GM08714 (cell line): ENCODE data around the gene RIOK1.

Source experiments
- H3K4me3 ChIP-seq: fragments of 200-500 bp; sonication (Bioruptor generic); 2 replicates; pipeline ENCODE4 v1.5.1; 2014; ENCODE audit warnings: mild to moderate bottlenecking, low read length, inconsistent platforms
- ZNF274 ChIP-seq: IDR thresholded peaks from 2 replicates; pipeline ENCODE4 v1.6.1; 2012; ENCODE audit warnings: mild to moderate bottlenecking, low read depth, low read length

RIOK1 gene

DNA sequence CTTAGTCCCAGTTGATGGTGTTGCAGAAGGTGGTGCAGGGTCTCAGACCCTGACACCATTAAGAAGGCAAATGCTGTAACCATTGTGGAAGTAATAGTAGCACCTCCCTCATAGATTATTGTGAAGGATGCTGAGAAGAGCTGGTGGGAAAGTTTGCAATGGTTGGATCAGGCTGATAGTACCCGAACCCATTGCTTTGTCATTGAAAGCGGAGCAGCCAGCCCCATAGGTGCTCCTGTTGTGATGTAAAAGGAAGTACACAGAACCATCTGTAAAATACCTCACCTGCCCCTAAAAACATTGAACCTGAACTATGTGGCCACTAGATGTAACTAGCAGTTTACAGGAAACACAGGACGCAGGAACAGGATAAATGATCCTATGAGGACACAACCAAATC is 31.5 kb downstream of the RIOK1 start:
- no peak for TF ChIP-seq ZNF274
- no peak overlapping the region for H3K4me3 ChIP-seq

DNA sequence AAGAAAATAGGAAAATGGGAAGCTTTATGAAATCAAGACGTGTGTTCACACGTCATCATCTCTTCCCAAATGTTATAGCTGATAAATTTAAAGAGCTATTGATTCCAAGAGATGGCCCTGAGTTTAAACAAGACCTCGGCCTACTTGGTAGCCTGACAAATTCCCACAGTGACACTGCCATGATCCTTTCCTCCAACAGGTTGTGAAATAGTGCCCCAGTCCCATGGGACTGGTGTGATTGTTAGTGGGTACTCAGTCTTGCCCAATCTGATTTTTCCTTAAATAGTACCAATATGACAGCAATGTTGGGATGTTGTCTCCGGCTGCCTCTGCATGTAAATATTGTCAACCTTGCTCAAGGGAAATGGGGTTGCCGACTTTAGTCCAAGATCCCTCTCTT is 34.5 kb downstream of the RIOK1 start:
- no peak for TF ChIP-seq ZNF274

DNA sequence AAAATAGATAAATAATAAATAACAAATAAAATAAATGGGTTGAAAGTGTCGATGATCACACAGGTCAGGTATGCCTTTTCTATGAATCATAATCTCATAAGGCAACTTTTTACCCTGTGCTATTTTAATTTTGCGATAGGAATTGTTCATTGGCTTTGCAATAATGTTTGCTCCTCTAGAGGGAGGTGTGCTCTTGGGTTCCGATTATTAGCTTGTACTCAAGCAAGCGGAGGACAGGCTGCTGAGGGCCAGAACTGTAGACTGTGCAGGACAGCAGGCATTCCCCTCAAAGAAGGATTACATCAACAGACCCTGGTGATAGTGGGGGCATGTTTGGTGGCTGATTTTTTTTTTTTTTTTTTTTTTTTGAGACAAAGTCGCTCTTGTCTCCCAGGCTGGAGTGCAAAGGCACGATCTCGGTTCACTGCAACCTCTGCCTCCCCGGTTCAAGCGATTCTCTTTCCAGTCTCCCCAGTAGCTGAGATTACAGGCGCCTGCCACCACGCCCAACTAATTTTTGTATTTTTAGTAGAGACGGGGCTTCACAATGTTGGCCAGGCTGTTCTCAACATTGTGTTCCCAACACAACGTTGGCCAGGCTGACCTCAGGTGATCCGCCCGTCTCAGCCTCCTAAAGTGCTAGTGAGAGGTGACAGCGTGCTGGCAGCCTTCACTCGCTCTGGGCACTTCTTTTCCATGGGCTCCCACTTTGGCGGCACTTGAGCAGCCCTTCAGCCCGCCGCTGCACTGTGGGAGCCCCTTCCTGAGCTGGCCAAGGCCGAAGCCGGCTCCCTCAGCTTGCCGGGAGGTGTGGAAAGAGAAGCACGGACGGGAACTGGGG is 35.6 kb downstream of the RIOK1 start:
- no peak for TF ChIP-seq ZNF274

More for the DNA sequence above, 34.5 kb downstream of the RIOK1 start:
- H3K4me3 ChIP-seq, result no peak overlapping the region

DNA sequence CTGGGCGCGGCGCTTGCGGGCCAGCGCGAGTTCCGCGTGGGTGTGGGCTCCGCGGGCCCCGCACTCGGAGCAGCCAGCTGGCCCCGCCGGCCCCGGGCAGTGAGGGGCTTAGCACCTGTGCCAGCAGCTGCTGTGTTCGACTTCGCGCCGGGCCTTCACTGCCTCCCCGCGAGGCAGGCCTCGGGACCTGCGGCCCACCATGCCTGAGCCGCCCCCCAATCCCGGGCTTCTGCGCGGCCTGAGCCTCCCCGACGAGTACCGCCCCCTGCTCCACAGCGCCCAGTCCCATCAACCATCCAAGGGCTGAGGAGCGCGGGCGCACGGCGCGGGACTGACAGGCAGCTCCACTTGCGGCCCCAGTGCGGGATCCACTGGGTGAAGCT is 36.2 kb downstream of the RIOK1 start:
- H3K4me3 ChIP-seq, result no peak overlapping the region
- no peak for TF ChIP-seq ZNF274

More for the DNA sequence above, 35.6 kb downstream of the RIOK1 start:
- no peak overlapping the region for H3K4me3 ChIP-seq

DNA sequence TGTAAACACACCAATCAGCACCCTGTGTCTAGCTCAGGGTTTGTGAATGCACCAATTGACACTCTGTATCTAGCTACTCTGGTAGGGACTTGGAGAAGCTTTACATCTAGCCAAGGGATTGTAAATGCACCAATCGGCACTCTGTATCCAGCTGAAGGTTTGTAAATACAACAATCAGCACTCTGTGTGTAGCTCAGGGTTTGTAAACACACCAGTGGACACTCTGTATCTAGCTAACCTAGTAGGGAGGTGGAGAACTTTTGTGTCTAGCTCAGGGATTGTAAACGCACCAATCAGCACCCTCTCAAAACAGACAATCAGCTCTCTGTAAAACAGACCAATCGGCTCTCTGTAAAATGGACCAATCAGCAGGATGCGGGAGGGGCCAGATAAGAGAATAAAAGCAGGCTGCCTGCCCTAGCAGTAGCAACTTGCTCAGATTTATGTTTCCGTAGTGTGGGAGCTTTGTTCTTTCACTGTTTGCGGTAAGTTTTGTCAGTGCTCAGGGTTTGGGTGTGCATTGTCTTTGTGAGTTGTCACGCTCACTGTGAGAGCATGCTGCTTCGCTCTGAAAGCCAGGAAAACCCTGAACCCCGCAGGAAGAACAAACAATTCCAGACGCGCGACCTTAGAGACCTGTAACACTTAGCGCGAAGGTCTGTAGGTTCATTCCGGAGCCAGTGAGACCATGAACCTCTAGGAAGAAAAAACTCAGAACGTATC is 37.0 kb downstream of the RIOK1 start:
- no peak overlapping the region for H3K4me3 ChIP-seq
- no peak for TF ChIP-seq ZNF274

DNA sequence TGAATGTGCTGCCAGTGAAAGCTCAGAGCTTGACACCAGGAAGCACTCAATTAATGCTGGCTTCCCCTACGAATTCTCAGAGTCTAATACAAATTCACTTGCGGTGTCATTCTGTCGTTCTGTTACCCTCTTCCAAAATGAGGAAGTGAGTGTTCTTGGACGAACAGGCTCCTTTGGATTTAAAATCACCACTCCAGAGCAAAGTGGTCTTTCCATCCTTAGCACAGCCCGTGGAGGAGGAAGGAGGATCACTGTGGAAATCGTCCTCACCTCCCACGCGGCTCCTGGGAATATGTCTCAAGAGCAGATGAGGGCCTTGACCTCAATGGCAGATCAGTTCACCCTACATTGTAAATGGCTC is 41.7 kb downstream of the RIOK1 start:
- TF ChIP-seq ZNF274, result no peak
- no peak overlapping the region for H3K4me3 ChIP-seq

DNA sequence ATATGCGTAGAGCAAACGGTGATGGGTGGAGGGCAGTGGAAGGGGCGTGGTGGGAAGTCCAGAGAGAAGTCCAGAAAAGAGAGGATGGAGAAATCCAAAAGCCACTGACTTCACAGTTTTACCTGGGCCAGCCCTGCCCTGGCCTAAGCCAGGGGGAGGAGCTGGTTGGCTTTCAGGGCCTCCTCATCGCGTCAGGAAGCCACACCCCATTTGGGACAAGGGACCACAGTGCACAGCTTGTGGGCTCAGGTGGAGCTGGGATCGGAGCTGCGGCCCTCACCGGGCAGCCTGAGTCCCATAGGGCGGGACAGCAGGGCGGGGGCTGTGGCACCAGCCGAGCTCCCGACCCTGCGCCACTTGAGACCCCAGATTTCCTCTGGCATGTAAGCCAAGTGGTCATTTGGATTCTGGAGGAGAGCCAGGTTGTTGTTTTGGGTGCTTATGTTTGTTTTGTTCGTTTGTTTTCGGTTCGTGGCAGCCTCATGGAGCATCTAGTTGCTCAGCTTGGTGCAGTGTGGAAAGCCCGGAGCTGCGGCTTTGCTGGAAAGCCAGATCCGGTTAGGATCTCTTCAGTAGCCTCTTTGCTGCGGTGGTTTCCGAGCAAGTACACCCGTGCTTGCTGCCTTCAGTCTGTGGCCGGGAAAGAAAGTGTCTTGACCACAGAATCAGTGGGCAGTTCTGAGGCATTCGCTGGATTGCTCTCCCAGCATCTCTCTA is 42.2 kb downstream of the RIOK1 start:
- TF ChIP-seq ZNF274, result no peak

DNA sequence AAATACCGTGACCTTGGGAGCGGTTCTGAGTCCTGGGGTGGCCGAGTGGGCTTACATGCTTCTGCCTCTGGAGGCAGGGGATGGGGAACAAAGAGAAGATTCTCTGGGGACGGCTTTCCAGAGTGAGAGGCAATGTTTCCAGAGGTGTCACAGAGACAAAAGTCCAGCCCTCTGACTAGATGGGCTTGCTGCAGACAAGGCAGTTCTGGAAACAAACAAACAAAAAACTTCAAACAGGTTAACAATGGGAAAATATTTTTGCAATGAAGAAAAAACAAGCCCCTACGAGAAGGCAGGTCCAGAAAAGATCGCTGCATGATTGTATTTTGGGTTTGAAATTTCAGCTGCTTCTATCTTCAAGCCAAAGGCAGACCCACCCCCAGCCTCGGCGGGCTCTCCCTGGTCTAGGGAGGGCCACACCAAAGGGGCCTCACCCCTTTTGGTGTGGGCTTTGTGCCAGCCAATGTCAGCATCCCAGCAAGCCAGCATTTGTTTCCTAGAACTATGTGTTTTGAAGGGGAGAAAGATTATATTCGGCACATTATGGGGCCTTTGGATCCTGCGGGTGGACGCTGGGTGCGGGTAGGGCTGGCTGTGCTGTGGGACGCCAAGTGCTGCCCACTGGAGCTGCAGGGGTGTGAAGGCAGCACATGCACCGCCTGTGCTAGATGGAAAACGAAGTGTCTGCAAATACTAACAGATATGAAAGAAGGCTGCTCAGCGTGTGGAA is 42.9 kb downstream of the RIOK1 start:
- H3K4me3 ChIP-seq, result no peak overlapping the region
- no peak for TF ChIP-seq ZNF274

More for the DNA sequence above, 42.2 kb downstream of the RIOK1 start:
- no peak overlapping the region for H3K4me3 ChIP-seq

DNA sequence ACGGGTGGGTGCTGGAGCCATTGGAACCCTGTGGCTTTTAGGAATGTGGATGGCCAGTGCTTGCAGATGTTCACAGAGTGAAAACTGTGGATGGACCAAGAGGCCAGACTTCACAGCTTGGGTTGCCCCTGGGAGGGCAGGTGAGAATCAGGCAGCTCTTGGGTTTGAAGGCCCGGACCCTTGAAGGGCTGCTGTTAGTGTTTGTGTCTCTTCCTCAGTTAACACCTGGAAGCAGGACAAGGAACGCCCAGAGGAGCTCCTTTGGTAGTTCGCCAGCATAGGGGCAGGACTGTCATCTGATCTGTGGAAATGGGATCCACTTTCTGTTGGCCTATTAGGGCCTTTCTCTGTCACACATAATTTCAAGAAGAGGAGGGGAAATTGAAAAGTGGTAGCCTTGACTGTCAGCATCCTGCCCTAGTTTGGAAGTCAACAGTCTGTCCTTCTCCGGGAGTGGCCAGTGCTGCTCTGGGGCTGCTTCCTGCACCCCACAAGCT is 43.6 kb downstream of the RIOK1 start:
- no peak for TF ChIP-seq ZNF274
- H3K4me3 ChIP-seq, result no peak overlapping the region

DNA sequence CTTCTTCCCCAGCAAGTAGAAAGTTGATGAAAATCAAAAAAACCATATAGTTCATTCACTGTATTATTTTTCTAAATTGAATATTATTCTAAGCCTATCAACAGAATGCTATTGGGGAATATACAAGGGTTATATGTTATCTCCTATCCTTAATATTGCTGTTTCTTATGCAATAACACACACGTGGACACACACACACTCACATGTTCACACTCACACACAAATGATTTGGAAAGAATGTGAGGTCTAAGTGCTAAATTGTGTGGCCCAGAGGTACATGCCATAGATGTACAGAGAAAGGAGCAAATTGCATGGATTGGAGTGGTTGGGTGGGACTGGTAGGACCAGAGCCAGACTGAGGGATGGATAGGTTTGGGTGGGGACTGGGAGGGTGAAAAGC is 45.1 kb downstream of the RIOK1 start:
- no peak overlapping the region for H3K4me3 ChIP-seq
- TF ChIP-seq ZNF274, result no peak

DNA sequence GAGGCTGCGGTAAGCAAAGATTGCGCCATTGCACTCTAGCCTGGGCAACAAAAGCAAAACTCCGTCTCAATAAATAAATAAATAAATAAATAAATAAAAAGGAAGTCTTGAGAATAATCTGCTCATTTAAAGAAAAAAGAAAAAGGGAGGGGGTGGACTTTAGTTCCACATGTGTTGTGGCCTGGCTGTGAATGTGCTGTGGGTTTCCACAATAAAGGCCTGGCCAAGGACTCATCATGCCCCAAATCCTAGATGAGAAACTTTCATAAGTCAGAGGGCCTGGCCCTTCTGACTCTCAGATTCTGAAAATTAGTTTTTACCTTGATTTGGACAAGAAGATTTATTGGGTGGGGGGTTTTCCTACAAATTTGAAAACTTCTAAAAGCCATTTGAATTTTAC is 48.4 kb downstream of the RIOK1 start:
- H3K4me3 ChIP-seq, result no peak overlapping the region

DNA sequence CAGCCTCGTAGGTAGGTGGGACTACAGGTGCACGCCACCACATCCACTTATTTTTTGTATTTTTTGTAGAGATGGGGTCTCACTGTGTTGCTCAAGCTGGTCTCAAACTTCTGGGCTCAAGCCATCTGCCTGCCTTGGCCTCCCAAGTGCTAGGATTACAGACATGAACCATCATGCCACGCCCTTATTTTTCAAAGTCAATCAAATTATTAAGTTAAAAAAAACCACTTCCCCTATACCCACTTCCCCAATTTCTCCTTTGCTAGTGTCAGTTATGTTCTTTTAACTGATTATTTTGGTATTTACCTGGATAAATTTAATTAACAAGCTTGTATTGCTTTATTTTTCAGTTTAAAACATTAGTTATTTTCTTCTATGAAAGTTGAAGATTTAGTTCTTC is 49.6 kb downstream of the RIOK1 start:
- no peak for TF ChIP-seq ZNF274
- no peak overlapping the region for H3K4me3 ChIP-seq

More for the DNA sequence above, 48.4 kb downstream of the RIOK1 start:
- no peak for TF ChIP-seq ZNF274

DNA sequence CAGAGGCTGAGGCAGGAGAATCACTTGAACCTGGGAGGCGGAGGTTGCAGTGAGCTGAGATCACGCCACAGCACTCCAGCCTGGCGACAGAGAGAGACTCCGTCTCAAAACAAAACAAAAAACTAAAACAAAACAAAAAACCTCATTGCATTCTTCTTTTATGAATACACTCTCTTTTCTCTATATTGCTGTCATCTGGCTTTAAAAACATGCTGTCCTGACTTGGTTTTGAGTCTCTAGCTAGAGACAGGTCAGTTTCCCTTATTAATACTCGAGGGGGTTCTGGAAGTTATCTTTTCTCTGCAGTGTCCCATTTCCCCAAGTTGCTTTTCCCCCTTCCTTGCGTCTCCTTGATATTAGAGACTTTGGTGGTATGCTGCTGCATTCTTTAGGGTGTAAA is 50.9 kb downstream of the RIOK1 start:
- no peak for TF ChIP-seq ZNF274
- H3K4me3 ChIP-seq, result no peak overlapping the region
